GM21526 (cell line): ENCODE results near the gene SMAD3.

Experiments used
- ATAC-seq: cut with Tn5 transposase; IDR thresholded peaks from one replicate; pipeline ENCODE4 v1.9.1; 2021; ENCODE audit warnings: moderate library complexity; ENCODE audit not compliant: unreplicated experiment, low FRiP score

Gene SMAD3

GRCh38 chr15:67033571-67034044 lies 31.8 kb upstream of the SMAD3 start:
- ATAC-seq: no peak

DNA sequence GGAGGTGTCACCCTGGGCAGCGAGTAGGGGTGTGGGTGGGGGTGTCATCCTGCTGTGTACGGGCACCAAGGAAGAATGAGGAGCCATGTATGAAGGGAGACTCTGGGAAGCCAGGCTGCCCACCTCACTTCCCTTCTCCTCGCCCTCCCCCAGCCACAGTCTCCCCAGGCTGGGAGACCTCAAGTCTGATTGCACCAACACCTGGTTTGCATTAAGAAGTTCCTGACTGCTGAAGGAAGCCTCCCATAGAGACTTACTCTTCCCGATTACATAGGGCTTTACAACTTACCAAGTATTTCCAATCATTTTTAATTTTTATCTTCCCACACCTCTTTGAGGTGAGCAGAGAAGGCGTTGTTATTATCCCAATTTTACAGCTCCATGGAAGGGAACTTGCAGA lies 29.5 kb upstream of the SMAD3 start:
- ATAC-seq: no peak

DNA sequence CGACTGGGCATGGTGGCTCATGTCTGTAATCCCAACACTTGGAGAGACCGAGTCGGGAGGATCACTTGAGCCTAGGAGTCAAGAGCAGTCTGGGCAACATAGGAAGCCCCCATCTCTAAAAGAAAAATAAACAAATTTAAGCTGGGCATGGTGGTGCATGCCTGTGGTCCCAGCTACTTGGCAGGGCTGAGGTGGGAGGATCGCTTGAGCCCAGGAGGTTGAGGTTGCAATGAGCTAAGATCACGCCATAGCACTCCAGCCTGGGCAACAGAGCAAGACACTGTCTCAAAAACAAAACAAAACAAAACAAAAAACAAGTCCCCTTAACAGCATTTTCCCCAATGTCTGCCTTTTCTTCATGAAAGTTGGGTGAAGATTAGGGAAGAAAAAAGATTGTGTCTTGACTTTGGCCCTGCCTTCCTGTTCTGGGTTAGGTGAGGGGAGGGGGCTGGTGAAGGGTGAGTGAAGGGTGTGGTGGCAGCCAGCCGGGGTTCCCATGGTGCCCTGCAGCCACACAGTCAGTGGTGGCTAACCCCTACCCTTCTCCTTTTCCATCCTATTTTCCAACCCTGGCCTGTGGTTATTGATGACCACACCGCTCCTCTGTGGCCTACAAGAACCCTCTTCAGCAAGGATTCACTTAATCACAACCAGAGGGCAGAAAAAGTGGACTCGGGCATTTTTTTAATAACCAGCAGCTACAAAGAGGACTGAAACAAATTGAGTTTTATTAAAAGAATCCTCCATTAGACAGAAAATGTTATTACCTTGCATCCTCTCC lies 28.4 kb upstream of the SMAD3 start:
- no peak for ATAC-seq

- no peak for ATAC-seq
Measured at GRCh38 chr15:67037694-67038093, 27.7 kb upstream of the SMAD3 start.

- ATAC-seq: no peak
Measured at GRCh38 chr15:67038736-67039135, 26.7 kb upstream of the SMAD3 start.

GRCh38 chr15:67039384-67040075 lies 25.9 kb upstream of the SMAD3 start:
- ATAC-seq: no peak

DNA sequence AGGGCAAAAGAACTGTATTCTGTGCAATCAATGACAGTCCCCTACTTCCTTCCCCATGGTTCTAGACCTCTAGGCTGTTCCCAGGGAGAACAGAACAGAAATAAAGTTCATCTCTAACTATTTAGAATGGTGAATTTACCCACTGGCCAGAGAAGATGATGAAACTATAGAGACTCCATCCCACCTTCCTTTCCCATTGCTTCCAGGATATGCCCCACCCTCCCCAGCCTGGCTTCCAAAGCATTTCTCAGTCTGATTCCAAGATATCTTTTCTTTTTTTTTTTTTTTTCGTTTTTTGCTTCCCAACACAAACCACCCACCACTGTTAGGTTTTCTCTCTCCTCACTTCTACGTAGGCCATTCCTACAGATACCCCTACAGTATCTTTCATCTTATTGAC lies 25.1 kb upstream of the SMAD3 start:
- ATAC-seq: no peak

- ATAC-seq: no peak
Measured at GRCh38 chr15:67042551-67043142, 22.8 kb upstream of the SMAD3 start.

DNA sequence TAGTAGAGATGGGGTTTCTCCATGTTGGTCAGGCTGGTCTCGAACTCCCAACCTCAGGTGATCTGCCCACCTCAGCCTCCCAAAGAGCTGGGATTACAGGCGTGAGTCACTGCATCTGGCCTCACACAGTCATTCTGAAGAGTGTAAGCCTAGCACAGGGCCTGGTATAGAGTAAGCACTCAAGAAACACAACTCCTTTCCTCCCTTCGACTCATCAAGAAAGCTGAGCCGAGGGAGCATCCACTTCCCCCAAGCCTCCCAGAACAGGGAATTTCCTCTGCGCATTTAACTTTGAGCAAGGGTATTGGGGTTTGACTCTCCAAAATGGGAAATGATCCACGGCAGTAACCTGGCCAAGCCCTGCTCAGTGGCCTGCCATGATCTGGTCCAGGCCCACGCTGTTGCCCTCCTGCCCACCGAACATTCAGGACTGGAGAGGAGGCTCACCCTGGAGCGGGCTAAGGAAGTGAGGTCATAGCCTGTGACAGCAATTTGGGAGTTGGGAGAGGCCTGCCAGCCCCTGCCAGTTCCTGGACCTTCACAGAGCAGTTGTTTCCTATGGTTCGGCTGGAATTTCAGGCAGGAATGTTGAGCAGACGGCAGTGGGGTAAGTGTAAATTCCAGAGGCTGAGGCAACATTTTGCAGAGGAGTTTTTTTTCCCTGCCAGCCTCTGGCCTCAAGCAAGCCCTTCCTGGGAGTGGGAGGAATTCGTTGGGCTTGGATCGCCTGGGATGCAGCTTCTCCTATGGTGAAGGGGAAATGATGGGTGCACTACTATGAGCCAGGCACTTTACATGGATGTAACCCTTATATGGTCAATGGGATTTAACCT lies 21.2 kb upstream of the SMAD3 start:
- no peak for ATAC-seq

- ATAC-seq: no peak
Measured at GRCh38 chr15:67047149-67047661, 18.2 kb upstream of the SMAD3 start.

- ATAC-seq: no peak
Measured at GRCh38 chr15:67048281-67049279, 16.8 kb upstream of the SMAD3 start.

DNA sequence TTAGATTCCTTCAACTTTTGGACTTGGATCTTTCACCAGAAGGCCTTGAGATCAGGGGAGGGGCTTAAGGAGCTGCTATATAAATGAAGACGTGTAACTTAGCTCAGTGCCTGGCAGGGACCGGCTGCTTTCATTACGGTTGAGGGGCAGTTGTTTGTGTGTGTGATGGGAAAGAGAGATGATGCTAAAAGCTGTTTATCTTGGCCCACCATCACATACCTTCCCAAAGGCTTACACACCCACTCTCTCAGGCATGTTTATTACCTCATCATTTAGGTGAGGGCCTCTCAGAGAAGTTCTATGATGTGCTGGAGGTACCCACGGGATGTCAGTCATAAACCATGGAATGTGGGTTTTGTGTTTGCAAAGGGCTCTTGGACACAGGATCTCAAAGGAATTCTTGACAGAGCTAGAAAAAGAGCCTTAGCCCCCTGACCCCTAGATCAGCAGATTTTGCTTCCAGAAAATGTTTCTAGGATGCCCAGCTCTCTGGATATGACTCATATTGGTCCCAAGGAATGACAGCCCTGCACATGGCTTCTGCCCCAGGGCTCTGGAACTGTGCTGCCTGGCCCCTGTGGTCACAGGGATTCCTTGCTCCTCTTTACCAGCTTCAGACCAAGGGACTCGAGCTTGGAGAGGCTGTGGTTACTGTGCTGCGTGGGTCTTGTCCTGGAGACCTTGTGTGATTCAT lies 15.9 kb upstream of the SMAD3 start:
- no peak for ATAC-seq

- ATAC-seq: no peak
Measured at GRCh38 chr15:67050062-67050461, 15.3 kb upstream of the SMAD3 start.

GRCh38 chr15:67050522-67051087 lies 14.8 kb upstream of the SMAD3 start:
- no peak for ATAC-seq

DNA sequence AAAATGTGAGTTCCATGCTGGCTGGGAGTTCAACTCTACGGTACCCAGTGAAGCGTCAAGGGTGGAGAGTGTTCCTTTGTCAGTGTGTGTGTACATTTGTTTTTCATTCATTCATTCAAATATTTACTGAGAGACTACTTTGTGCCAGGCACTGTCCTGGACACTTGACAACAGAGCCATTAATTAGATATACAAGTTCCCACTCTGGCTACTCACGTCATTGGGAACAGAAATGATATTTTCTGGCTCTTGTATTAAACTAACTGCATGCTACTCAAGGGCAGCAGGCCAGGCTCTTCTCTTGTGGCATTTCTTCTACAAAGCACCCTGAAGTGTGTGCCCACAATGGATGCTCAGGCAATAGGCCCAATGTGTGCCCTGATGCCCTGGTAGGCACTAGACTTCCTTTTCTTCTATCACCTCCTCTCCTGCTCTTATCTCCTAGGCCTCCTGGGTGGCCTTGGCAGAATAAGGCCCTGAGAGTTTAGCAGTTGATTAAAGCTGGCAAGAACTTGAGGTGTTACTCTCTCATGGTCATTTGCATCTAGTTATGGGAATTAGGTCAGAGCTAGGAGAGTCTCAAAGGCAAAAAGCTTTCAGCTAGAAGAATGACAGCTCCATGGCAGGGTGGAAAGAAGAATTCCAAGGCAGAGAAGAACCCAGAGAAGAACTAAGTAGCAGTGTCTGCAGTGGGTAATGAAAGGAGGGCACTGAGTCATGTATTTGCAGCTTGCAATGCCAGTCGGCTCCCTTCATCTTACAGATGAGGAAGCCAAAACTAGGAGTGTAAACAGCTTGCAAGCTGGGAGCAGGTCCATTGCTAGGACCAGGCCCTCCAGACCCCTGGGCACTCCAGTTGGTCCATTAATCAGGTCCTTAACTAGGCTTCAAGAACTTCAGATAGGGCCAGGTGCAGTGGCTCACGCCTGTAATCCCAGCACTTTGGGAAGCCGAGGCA lies 14.0 kb upstream of the SMAD3 start:
- ATAC-seq: no peak

GRCh38 chr15:67054676-67055075 lies 10.7 kb upstream of the SMAD3 start:
- ATAC-seq: no peak

- ATAC-seq: no peak
Measured at GRCh38 chr15:67059127-67059553, 6.3 kb upstream of the SMAD3 start.
